HepG2 (cell line): ENCODE measurements around the gene HSP90AB1. TPM values are rescaled to one million over a fixed set of nuclear protein-coding genes. Genes with fewer than 3 reads are reported as not detected.

Experiments
- ATAC-seq: fragments of 200-7000 bp; cut with Tn5 transposase; 3 replicates; pipeline ENCODE4 v1.9.1; 2020; ENCODE audit warnings: mild to moderate bottlenecking, moderate library complexity
- BruUV-seq: library from RNA; stranded (reverse); fragments of 400-500 nt; replicated peaks from 2 replicates; lab custom pipeline; 2021; lab: Mats Ljungman, UMichigan
- CTCF ChIA-PET: fragments of 300-600 bp; formaldehyde crosslinking; extraction: SDS; loops from one replicate; lab custom pipeline; 2021; ENCODE audit warnings: low total read pairs, inconsistent platforms, low intra/inter-chr PET ratio; lab: Yijun Ruan, JAX
- POLR2A ChIA-PET: fragments of 350-600 bp; sonication (Branson Sonifier 250); formaldehyde crosslinking; loops from one replicate; lab custom pipeline; 2020; ENCODE audit warnings: antibody characterized with exemption, inconsistent platforms; lab: Yijun Ruan, JAX
- DNase-seq: peaks from one replicate; pipeline ENCODE4 v3.0.0-alpha.2; 2015; ENCODE audit warnings: low spot score
- FAIRE-seq: peaks from 3 replicates; lab custom pipeline; 2011; peaks lifted over from hg19 to GRCh38; lab: Jason Lieb, UNC
- H2AFZ ChIP-seq: one replicate; pipeline ENCODE4 v1.6.1; 2011; ENCODE audit warnings: low read length, inconsistent platforms
- H3K27ac ChIP-seq: fragments of 300-600 bp; 3 replicates; pipeline ENCODE4 v1.8.0; 2011; ENCODE audit warnings: mixed run types, mild to moderate bottlenecking, mixed read lengths, low read length, inconsistent platforms; ENCODE audit not compliant: insufficient read depth; ENCODE audit errors: extremely low read length
- H3K27me3 ChIP-seq, 2 experiments: fragments of 200-600 bp in 1 of 2; 2 replicates in 1 of 2; 3 replicates in 1 of 2; pipeline versions ENCODE4 v1.6.0 to v1.8.0; 2011; ENCODE audit warnings: low read length in 2 of 2, mild to moderate bottlenecking in 2 of 2, moderate library complexity in 2 of 2, inconsistent platforms in 1 of 2; ENCODE audit not compliant: insufficient read depth in 2 of 2, control insufficient read depth in 1 of 2
- H3K36me3 ChIP-seq, 2 experiments: fragments of 200-600 bp in 1 of 2; replicated peaks in 1 of 2; 2 replicates in 1 of 2; 3 replicates in 1 of 2; pipeline versions ENCODE4 v1.5.1 to v1.8.0; 2011; ENCODE audit warnings: low read length in 2 of 2, inconsistent platforms in 1 of 2; ENCODE audit not compliant: insufficient read depth in 2 of 2, control insufficient read depth in 1 of 2
- H3K4me1 ChIP-seq: 2 replicates; pipeline ENCODE4 v1.5.1; 2012; ENCODE audit warnings: low read length, inconsistent platforms; ENCODE audit not compliant: insufficient read depth
- H3K4me2 ChIP-seq: 2 replicates; pipeline ENCODE4 v1.6.0; 2011; ENCODE audit warnings: low read depth, low read length, inconsistent platforms
- H3K4me3 ChIP-seq, 3 experiments: fragments of 200-600 bp in 1 of 3; sonication (generic), shearing (Covaris generic) in 1 of 3; replicated peaks in 1 of 3; 2 replicates each; pipeline ENCODE4 v1.5.1; 2011 to 2016; ENCODE audit warnings: low read length in 3 of 3, inconsistent platforms in 2 of 3, low read depth in 2 of 3, mild to moderate bottlenecking in 2 of 3, control low read depth in 1 of 3, mixed read lengths in 1 of 3; ENCODE audit not compliant: insufficient read depth in 1 of 3
- H3K79me2 ChIP-seq: one replicate; pipeline ENCODE4 v1.6.1; 2011; ENCODE audit warnings: low read length, inconsistent platforms; ENCODE audit not compliant: insufficient read depth
- H3K9ac ChIP-seq: 2 replicates; pipeline ENCODE4 v1.6.0; 2011; ENCODE audit warnings: mild to moderate bottlenecking, low read depth, low read length, inconsistent platforms; ENCODE audit not compliant: insufficient read depth
- H3K9me3 ChIP-seq: 2 replicates; pipeline ENCODE4 v1.5.1; 2012; ENCODE audit warnings: mild to moderate bottlenecking, low read length
- H4K20me1 ChIP-seq: 2 replicates; pipeline ENCODE4 v1.6.0; 2011; ENCODE audit warnings: inconsistent platforms, mild to moderate bottlenecking, low read length, moderate library complexity; ENCODE audit not compliant: insufficient read depth
- CREB1 ChIP-seq, 2 experiments: fragments of 450-650 bp in 1 of 2; IDR thresholded peaks; 2 replicates each; pipeline ENCODE4 v1.6.1; 2016 to 2017; ENCODE audit warnings: control low read depth in 1 of 2, mild to moderate bottlenecking in 1 of 2, missing compliant biosample characterization in 1 of 2, missing genetic modification characterization in 1 of 2
- FIP1L1 ChIP-seq: fragments of 200-400 bp; formaldehyde crosslinking; IDR thresholded peaks from 2 replicates; pipeline ENCODE4 v1.6.1; 2018; ENCODE audit warnings: low read depth, mild to moderate bottlenecking, low read length, moderate library complexity, borderline replicate concordance; ENCODE audit not compliant: insufficient read depth
- FOXO1 ChIP-seq: sonication (generic); formaldehyde crosslinking; IDR thresholded peaks from 2 replicates; pipeline ENCODE4 v1.4.0; 2020; ENCODE audit warnings: missing genetic modification reagents
- HNF4A ChIP-seq: sonication (generic); formaldehyde crosslinking; IDR thresholded peaks from 2 replicates; pipeline ENCODE4 v1.4.0; 2020; ENCODE audit warnings: missing genetic modification reagents
- ZBTB21 ChIP-seq: sonication (generic); formaldehyde crosslinking; IDR thresholded peaks from 2 replicates; pipeline ENCODE4 v1.4.0; 2020; ENCODE audit warnings: missing genetic modification reagents
- ZNF232 ChIP-seq: sonication (generic); formaldehyde crosslinking; IDR thresholded peaks from 2 replicates; pipeline ENCODE4 v1.4.0; 2020; ENCODE audit warnings: missing genetic modification reagents, borderline replicate concordance
- ZNF256 ChIP-seq: sonication (generic); formaldehyde crosslinking; conservative IDR thresholded peaks from 2 replicates; pipeline ENCODE4 v1.4.0; 2020; ENCODE audit warnings: missing genetic modification reagents
- ZNF687 ChIP-seq: sonication (generic); formaldehyde crosslinking; IDR thresholded peaks from 2 replicates; pipeline ENCODE4 v1.5.1; 2020; ENCODE audit warnings: mild to moderate bottlenecking, missing genetic modification reagents, moderate library complexity
- ZNF768 ChIP-seq: sonication (generic); formaldehyde crosslinking; IDR thresholded peaks from 2 replicates; pipeline ENCODE4 v1.4.0; 2020; ENCODE audit warnings: missing genetic modification reagents
- WGBS: methylation state at CpG from one replicate; pipeline ENCODE4 v1.1.6; 2017; ENCODE audit warnings: low lambda C conversion rate; 5-methylcytosine and 5-hydroxymethylcytosine counted together
- in situ Hi-C: cut with HindIII; loops from 2 replicates; pipeline ENCODE4 v1.10.0; 2017; ENCODE audit warnings: low pct_unique_long_range_greater_than_20kb; ENCODE audit not compliant: extremely low pct_ligation_motif_present
- intact Hi-C: fragments of 100-400 bp; cut with micrococcal nuclease; formaldehyde crosslinking; loops from one replicate; pipeline ENCODE4 v1.10.0; 2022; ENCODE audit not compliant: unreplicated experiment
- polyA plus RNA-seq, 8 experiments: library from polyadenylated mRNA; depleted of rRNA in 3 of 8; stranded (reverse) in 7 of 8; unstranded in 1 of 8; fragments of >200 nt; fragmentation: Illumina TruSeq in 4 of 8; extraction: Trizol in 4 of 8; gene quantifications; 2 replicates each; pipeline versions ENCODE4 v1.2.1 to v1.2.3, GENCODE V29; 2011 to 2016; ENCODE audit warnings: low read depth in 4 of 8, missing spikeins in 1 of 8, mixed read lengths in 1 of 8; ENCODE audit not compliant: insufficient read depth in 1 of 8
- total RNA-seq, 5 experiments: library from RNA; depleted of rRNA; stranded (reverse); fragments of >200 nt; fragmentation: Illumina TruSeq; extraction: Trizol; gene quantifications; 2 replicates each; pipeline ENCODE4 v1.2.3, GENCODE V29; 2016; ENCODE audit warnings: low read depth in 1 of 5

The HSP90AB1 gene
- total and polyA plus RNA-seq, 2 of the 13 experiments (the other 11 are each of a cell fraction or from before 2014, with no cell fraction given), result 1,325 to 1,472 TPM

GRCh38 chr6:44272999-44273566, 26.2 kb downstream of the HSP90AB1 start:
- no peaks in the 10 kb centered on the region for H3K79me2 ChIP-seq
- no peak for FAIRE-seq
- in situ Hi-C loops (loop anchor here (5.0 kb wide), 1 partner anchor 64 kb away; no protein-coding TSS in a partner anchor), intact Hi-C loops (no loop called here)
- no peaks in the 10 kb centered on the region for H3K36me3 ChIP-seq
- TF ChIP-seq ZNF768, result peak; percentile 26; the same call in 1 of the 2 replicates
- no peak for TF ChIP-seq HNF4A (CRISPR knock-in tag)
- TF ChIP-seq FIP1L1, result no peak
- no peak for TF ChIP-seq ZBTB21 (CRISPR knock-in tag)
- no peak for TF ChIP-seq ZNF232 (CRISPR knock-in tag)
- TF ChIP-seq ZNF687 (CRISPR knock-in tag), result peak; percentile 16; the same call in 1 of the 2 replicates
- TF ChIP-seq ZNF256, result no peak
- TF ChIP-seq FOXO1 (CRISPR knock-in tag), result no peak
- peak; percentile 79 for TF ChIP-seq CREB1 (IDR thresholded peaks at IDR 0.05)
- TF ChIP-seq CREB1 (CRISPR knock-in tag; IDR thresholded peaks at IDR 0.05), result no peak
- ChIA-PET CTCF (no interaction called here), POLR2A (no interaction called here)
- H2AFZ ChIP-seq, result no peak overlapping the region
- no peak overlapping the region for H3K9ac ChIP-seq
- H3K27me3 ChIP-seq, result peaks cover 35 to 89% of the 10 kb centered on the region in 2 experiments
- 36% methylated on average over 22 of the region's 23 CpGs for WGBS
- BruUV-seq, result no TSS peak
- H3K9me3 ChIP-seq, result no peaks in the 10 kb centered on the region
- ATAC-seq, result no peak
- H3K27ac ChIP-seq, result no peak overlapping the region
- peaks cover 40% of the 10 kb centered on the region for H3K4me1 ChIP-seq
- H3K4me2 ChIP-seq, result no peak overlapping the region
- DNase-seq, result no peak
- no peak overlapping the region for H3K4me3 ChIP-seq
- H4K20me1 ChIP-seq, result peaks cover 3% of the 10 kb centered on the region; the same call in 1 of the 2 replicates
